Karpas-422 (cell line): ENCODE measurements around the gene SHMT2. TPM values are rescaled to one million over a fixed set of nuclear protein-coding genes. Genes with fewer than 3 reads are reported as not detected.

Experiments
- small RNA-seq: library from RNA; depleted of rRNA; stranded (forward); fragments of <200 nt; gene quantifications from one replicate; pipeline ENCODE3, GENCODE V24; 2014
- total RNA-seq: library from RNA; depleted of rRNA; stranded (reverse); fragments of >200 nt; shearing (Covaris generic); gene quantifications from 2 replicates; pipeline ENCODE4 v1.2.3, GENCODE V29; 2014; ENCODE audit warnings: low replicate concordance; rRNA removed

The SHMT2 gene
- total RNA-seq, 1 experiment from 2014 or later: 399 TPM

Small RNA genes lying within 50 kb of the gene (small RNA-seq; reads per million reads assigned to genes)
- not detected for gene MIR1228

Other genes starting within 250 kb of the SHMT2 start
- 10.0 and 10.7 TPM in 2 replicates for gene ZBTB39, start 223.2 kb upstream of the SHMT2 start, total RNA-seq
- gene TAC3, start 213.2 kb upstream of the SHMT2 start, total RNA-seq: not detected in 2 replicates
- 0.11 and 3.8 TPM in 2 replicates for gene MYO1A, start 179.6 kb upstream of the SHMT2 start, total RNA-seq
- gene NEMP1, start 150.9 kb upstream of the SHMT2 start, total RNA-seq: 34.2 and 59.6 TPM in 2 replicates
- 19.4 and 38.0 TPM in 2 replicates for gene NAB2, start 140.6 kb upstream of the SHMT2 start, total RNA-seq
- 116 and 140 TPM in 2 replicates for gene STAT6, start 118.3 kb upstream of the SHMT2 start, total RNA-seq
- gene LRP1, start 101.2 kb upstream of the SHMT2 start, total RNA-seq: 0.56 and 3.1 TPM in 2 replicates
- gene LRP1-AS, start 82.1 kb upstream of the SHMT2 start, total RNA-seq: not detected in 2 replicates
- gene NXPH4, start 12.9 kb upstream of the SHMT2 start, total RNA-seq: 2.9 and 4.2 TPM in 2 replicates
- 5.9 and 7.8 TPM in 2 replicates for gene STAC3, start 21.5 kb downstream of the SHMT2 start, total RNA-seq
- gene R3HDM2, start 201.3 kb downstream of the SHMT2 start, total RNA-seq: 31.9 and 39.0 TPM in 2 replicates
- 0.11 TPM in 1 of 2 replicates, not detected in the other for gene INHBC, start 205.1 kb downstream of the SHMT2 start, total RNA-seq
- 14.3 and 17.9 TPM in 2 replicates for gene INHBE, start 225.6 kb downstream of the SHMT2 start, total RNA-seq
- gene GLI1, start 230.1 kb downstream of the SHMT2 start, total RNA-seq: 1.9 and 9.3 TPM in 2 replicates